Measurements from ENCODE around the gene ARF3. TPM values are rescaled to one million over a fixed set of nuclear protein-coding genes. Genes with fewer than 3 reads are reported as not detected.

ARF3 gene
- total and polyA plus RNA-seq, 2 of the 13 experiments (the other 11 are each of a cell fraction or from before 2014, with no cell fraction given) = 53.8 to 57.9 TPM

GRCh38 chr12:48967991-48968390 is 10.7 kb upstream of the ARF3 start:
- FAIRE-seq (no peak), DNase-seq (ENCODE audit: low spot score) (no peak), ATAC-seq (peak; percentile 14)
- TF ChIP-seq ZNF605 (CRISPR knock-in tag; IDR thresholded peaks at IDR 0.05) (no peak), JUN (CRISPR knock-in tag; IDR thresholded peaks at IDR 0.05) (no peak), IRF1 (CRISPR knock-in tag; IDR thresholded peaks at IDR 0.05; ENCODE audit: low read depth) (no peak), ZFYVE20 (CRISPR knock-in tag; IDR thresholded peaks at IDR 0.05; ENCODE audit: borderline replicate concordance, low read depth) (no peak), ZFP90 (CRISPR knock-in tag; IDR thresholded peaks at IDR 0.05; ENCODE audit: borderline replicate concordance) (no peak), ZNF207 (IDR thresholded peaks at IDR 0.05; ENCODE audit: borderline replicate concordance) (no peak), BATF2 (CRISPR knock-in tag; IDR thresholded peaks at IDR 0.05) (no peak), NFAT5 (CRISPR knock-in tag; IDR thresholded peaks at IDR 0.05) (no peak), KAT2B (IDR thresholded peaks at IDR 0.05; ENCODE audit: borderline replicate concordance, low read depth, low read length) (no peak), ZNF841 (CRISPR knock-in tag; IDR thresholded peaks at IDR 0.05; ENCODE audit: borderline replicate concordance) (no peak)
- ChIA-PET POLR2A (interaction anchor here (1.0 kb wide), 1 partner anchor 11 kb away, joined by 4 read pairs; the partner anchor contains the start of gene ARF3), CTCF (ENCODE audit: low intra/inter-chr PET ratio, low total read pairs) (no interaction called here)
- Histone ChIP-seq H4K20me1 (ENCODE audit: insufficient read depth, low read length) (peaks cover 4% of the 10 kb centered on the region; the same call in 1 of the 2 replicates), H3K9me3 (ENCODE audit: low read length) (no peaks in the 10 kb centered on the region), H3K9ac (ENCODE audit: insufficient read depth, low read depth, low read length) (no peak overlapping the region), H3K4me3 (replicated peaks in 1 of 3; ENCODE audit: insufficient read depth in 1 of 3, low read depth in 2 of 3, low read length in 3 of 3) (no peak overlapping the region), H3K79me2 (ENCODE audit: insufficient read depth, low read length) (no peaks in the 10 kb centered on the region), H2AFZ (ENCODE audit: low read length) (no peak overlapping the region), H3K36me3 (replicated peaks in 1 of 2; ENCODE audit: control insufficient read depth in 1 of 2, insufficient read depth in 2 of 2, low read length in 2 of 2) (no peaks in the 10 kb centered on the region), H3K27me3 (ENCODE audit: control insufficient read depth in 1 of 2, insufficient read depth in 2 of 2, low read length in 2 of 2) (peaks cover 22 to 78% of the 10 kb centered on the region in 2 experiments), H3K4me1 (ENCODE audit: insufficient read depth, low read length) (peaks cover 33% of the 10 kb centered on the region), H3K4me2 (ENCODE audit: low read depth, low read length) (no peak overlapping the region), H3K27ac (ENCODE audit: extremely low read length, insufficient read depth, low read length) (no peak overlapping the region)
- WGBS (ENCODE audit: low lambda C conversion rate) = 3% methylated on average over 3 of the region's 7 CpGs
- BruUV-seq (replicated peaks) = no TSS peak
- intact Hi-C loops (cut with micrococcal nuclease; ENCODE audit: unreplicated experiment) = no loop called here
- in situ Hi-C loops (cut with HindIII; ENCODE audit: extremely low pct_ligation_motif_present, low pct_unique_long_range_greater_than_20kb) = no loop called here

All from HepG2 (cell line).